Measurements from ENCODE around the gene IL20.

GRCh38 chr1:206859082-206859521, 6.3 kb upstream of the IL20 start:
- TF ChIP-seq CTCF (IDR thresholded peaks at IDR 0.05) (no peak), POLR2AphosphoS5 (IDR thresholded peaks at IDR 0.05) (no peak), POLR2A (IDR thresholded peaks at IDR 0.05) (no peak)
